ENCODE data around the gene MPP7. TPM values are rescaled to one million over a fixed set of nuclear protein-coding genes. Genes with fewer than 3 reads are reported as not detected.
"Not testable (repeated sequence)": the region's sequence is repeated elsewhere in the genome, so short reads cannot be mapped to it uniquely, and the experiment has no call there.

MPP7 gene
- total RNA-seq = 10 to 100 TPM; 13.1 to 44.8 (median 27.3) TPM

DNA sequence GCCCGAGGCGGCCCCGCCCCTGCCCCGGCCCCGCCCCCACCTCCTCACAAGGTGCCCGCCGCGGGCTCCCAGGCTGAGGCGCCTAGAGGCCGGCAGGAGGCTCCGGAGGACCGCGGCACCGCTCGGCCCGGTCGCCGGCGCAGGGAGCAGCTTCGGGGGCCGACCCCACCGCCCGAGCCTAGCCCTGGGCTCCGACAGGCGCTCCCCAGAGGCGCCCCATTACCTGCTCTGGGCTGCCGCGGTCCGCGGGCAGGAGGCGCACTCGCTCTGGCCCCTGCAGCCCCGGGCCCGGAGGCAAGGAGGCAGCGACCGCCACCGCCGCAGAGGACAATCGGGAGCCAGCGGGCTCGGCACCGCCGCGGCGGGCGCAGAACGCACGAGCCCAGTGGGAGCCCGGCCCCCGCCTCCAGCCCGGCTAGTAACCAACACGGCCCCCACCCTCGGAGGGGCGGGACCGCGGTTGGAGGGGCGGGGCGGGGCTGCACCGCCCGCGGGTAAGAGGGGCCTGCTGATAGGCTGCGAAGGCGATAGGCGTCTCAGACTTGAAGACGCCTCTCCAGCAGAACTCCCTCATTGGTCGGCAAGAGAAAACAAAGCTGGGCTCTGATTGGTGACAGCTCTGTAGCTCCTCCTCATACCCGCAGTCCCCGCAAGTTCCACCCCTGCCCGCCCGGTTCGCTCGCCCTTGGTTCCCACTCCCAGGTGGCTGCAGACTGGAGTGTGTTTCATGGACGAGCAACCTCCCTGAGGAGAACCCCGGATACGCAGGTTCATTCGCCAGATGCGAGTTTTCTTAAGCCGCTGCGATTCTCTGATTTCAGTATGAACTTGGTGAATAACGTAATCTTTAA is at the start of gene MPP7:
MPP7 (minus strand) TSS at position 427 of the 851 bp plus-strand sequence. CDS start 64,460 bp downstream, outside the sequence.
- H3K36me3 ChIP-seq = no peaks in the 10 kb centered on the region
- peak; percentile 95 for DNase-seq
- 0% methylated on average over 14 of the region's 80 CpGs; no CpG with 5 or more reads in 1 of the 2 donors for WGBS, 2 donors (ENCODE audit: low coverage in 1 of 2)
- in situ Hi-C loops (cut with MboI; ENCODE audit: low pct_ligation_motif_present in 1 of 4, low pct_unique_long_range_greater_than_20kb in 1 of 4, low sequenced_read_pairs in 3 of 4) = no loop called here
- H3K4me1 ChIP-seq = peaks cover 0 to 23% (median 15%) of the 10 kb centered on the region in 4 donors
- peak; percentile 85 for TF ChIP-seq POLR2A (IDR thresholded peaks at IDR 0.05)
- peak; percentile 61 to 81 (median 74) for TF ChIP-seq POLR2AphosphoS5 (IDR thresholded peaks at IDR 0.05)
- TF ChIP-seq EP300 (IDR thresholded peaks at IDR 0.05; ENCODE audit: low read depth) = no peak
- TF ChIP-seq CTCF (IDR thresholded peaks at IDR 0.05) = peak; percentile 42 to 63 (median 55)
- H3K27me3 ChIP-seq = peaks cover 3% of the 10 kb centered on the region
- intact Hi-C loops (cut with DNase I; ENCODE audit: low total_unique reads) = loop anchor here (2.0 kb wide), 2 partner anchors 32 to 80 kb away; no protein-coding TSS in a partner anchor
- H3K9me3 ChIP-seq = no peaks in the 10 kb centered on the region
- peak within 1 kb of the TSS; percentile 63 to 98 (median 84) for H3K4me3 ChIP-seq
- peak within 1 kb of the TSS; percentile 92 to 97 (median 96) for H3K27ac ChIP-seq

- WGBS, 2 donors (ENCODE audit: low coverage in 1 of 2) = 90% methylated on average over 3 of the region's 3 CpGs
- TF ChIP-seq CTCF (IDR thresholded peaks at IDR 0.05) (no peak), POLR2A (IDR thresholded peaks at IDR 0.05) (no peak), POLR2AphosphoS5 (IDR thresholded peaks at IDR 0.05) (no peak), EP300 (IDR thresholded peaks at IDR 0.05; ENCODE audit: low read depth) (no peak)
- peaks cover 0 to 3% of the 10 kb centered on the region in 2 donors for H3K9me3 ChIP-seq
- H3K4me3 ChIP-seq = no peak overlapping the region
- no peaks in the 10 kb centered on the region for H3K36me3 ChIP-seq
- no peaks in the 10 kb centered on the region for H3K27me3 ChIP-seq
- no peaks in the 10 kb centered on the region for H3K4me1 ChIP-seq
- in situ Hi-C loops (cut with MboI; ENCODE audit: low pct_ligation_motif_present in 1 of 4, low pct_unique_long_range_greater_than_20kb in 1 of 4, low sequenced_read_pairs in 3 of 4) (no loop called here), intact Hi-C loops (cut with DNase I; ENCODE audit: low total_unique reads) (no loop called here)
- DNase-seq = no peak
- no peak overlapping the region for H3K27ac ChIP-seq
Measured at GRCh38 chr10:28349892-28350291, 47.0 kb upstream of the MPP7 start.

GRCh38 chr10:28343987-28344895 is 41.4 kb upstream of the MPP7 start:
- Histone ChIP-seq H3K4me3 (no peak overlapping the region), H3K36me3 (no peaks in the 10 kb centered on the region), H3K27me3 (no peaks in the 10 kb centered on the region), H3K4me1 (no peaks in the 10 kb centered on the region), H3K27ac (no peak overlapping the region), H3K9me3 (peaks cover 0 to 3% of the 10 kb centered on the region in 2 donors)
- TF ChIP-seq EP300 (IDR thresholded peaks at IDR 0.05; ENCODE audit: low read depth) = no peak
- TF ChIP-seq POLR2AphosphoS5 (IDR thresholded peaks at IDR 0.05) = no peak
- no peak for TF ChIP-seq CTCF (IDR thresholded peaks at IDR 0.05)
- no peak for TF ChIP-seq POLR2A (IDR thresholded peaks at IDR 0.05)
- WGBS, 2 donors (ENCODE audit: low coverage in 1 of 2) = 86 to 89% methylated on average over 6 of the region's 6 CpGs
- DNase-seq = no peak
- intact Hi-C loops (cut with DNase I; ENCODE audit: low total_unique reads) = no loop called here
- in situ Hi-C loops (cut with MboI; ENCODE audit: low pct_ligation_motif_present in 1 of 4, low pct_unique_long_range_greater_than_20kb in 1 of 4, low sequenced_read_pairs in 3 of 4) = no loop called here

DNA sequence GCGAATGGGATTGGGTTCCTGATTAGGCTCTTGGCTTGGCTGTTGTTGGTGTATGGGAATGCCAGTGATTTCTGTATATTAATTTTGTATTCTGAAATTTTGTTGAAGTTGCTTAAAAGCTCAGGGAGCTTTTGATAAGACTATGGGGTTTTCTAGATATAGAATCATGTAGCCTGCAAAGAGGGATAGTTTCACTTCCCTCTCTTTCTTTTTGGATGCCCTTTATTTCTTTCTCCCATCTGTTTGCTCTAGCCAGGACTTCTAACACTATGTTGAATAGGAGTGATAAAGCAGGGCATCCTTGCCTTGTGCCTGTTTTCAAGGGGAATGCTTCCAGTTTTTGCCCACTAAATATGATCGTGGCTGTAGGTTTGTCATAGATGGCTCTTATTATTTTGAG is 40.4 kb upstream of the MPP7 start:
- no peaks in the 10 kb centered on the region for H3K4me1 ChIP-seq
- TF ChIP-seq EP300 (IDR thresholded peaks at IDR 0.05; ENCODE audit: low read depth) = no peak
- TF ChIP-seq POLR2A (IDR thresholded peaks at IDR 0.05) = no peak
- TF ChIP-seq CTCF (IDR thresholded peaks at IDR 0.05) = no peak
- no peak for TF ChIP-seq POLR2AphosphoS5 (IDR thresholded peaks at IDR 0.05)
- no peak overlapping the region for H3K4me3 ChIP-seq
- in situ Hi-C loops (cut with MboI; ENCODE audit: low pct_ligation_motif_present in 1 of 4, low pct_unique_long_range_greater_than_20kb in 1 of 4, low sequenced_read_pairs in 3 of 4) = no loop called here
- 89 to 92% methylated on average over 2 of the region's 2 CpGs for WGBS, 2 donors (ENCODE audit: low coverage in 1 of 2)
- H3K27me3 ChIP-seq = no peaks in the 10 kb centered on the region
- H3K9me3 ChIP-seq = peaks cover 0 to 3% of the 10 kb centered on the region in 2 donors
- DNase-seq = no peak
- intact Hi-C loops (cut with DNase I; ENCODE audit: low total_unique reads) = no loop called here
- no peak overlapping the region for H3K27ac ChIP-seq
- no peaks in the 10 kb centered on the region for H3K36me3 ChIP-seq

DNA sequence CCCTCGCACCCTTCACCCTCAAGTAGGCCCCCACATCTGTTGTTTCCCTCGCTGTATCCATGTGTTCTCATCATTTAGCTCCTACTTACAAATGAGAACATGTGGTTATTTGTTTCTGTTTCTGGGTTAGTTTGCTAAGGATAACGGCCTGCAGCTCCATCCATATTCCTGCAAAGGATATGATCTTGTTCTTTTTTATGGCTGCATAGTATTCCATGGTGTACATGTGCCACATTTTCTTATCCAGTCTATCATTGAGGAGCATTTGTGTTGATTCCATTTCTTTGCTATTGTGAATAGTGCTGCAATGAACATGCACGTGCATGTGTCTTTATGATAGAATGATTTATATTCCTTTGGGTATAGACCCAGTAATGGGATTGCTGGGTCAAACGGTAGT is 38.8 kb upstream of the MPP7 start:
- in situ Hi-C loops (cut with MboI; ENCODE audit: low pct_ligation_motif_present in 1 of 4, low pct_unique_long_range_greater_than_20kb in 1 of 4, low sequenced_read_pairs in 3 of 4); intact Hi-C loops (cut with DNase I; ENCODE audit: low total_unique reads); H3K9me3 ChIP-seq; H3K27ac ChIP-seq; H3K27me3 ChIP-seq; H3K4me3 ChIP-seq; H3K36me3 ChIP-seq; H3K4me1 ChIP-seq; DNase-seq: not testable (repeated sequence)
- WGBS, 2 donors (ENCODE audit: low coverage in 1 of 2) = 90 to 91% methylated on average over 5 of the region's 5 CpGs

Measured in transverse colon (tissue), 4 donors.